NK-92 (cell line): ENCODE measurements around the gene KMO.

ENCODE experiments used
- DNase-seq: peaks from one replicate; lab custom pipeline; 2025; ENCODE audit not compliant: unreplicated experiment; lab: John Stamatoyannopoulos, UW

Gene KMO

DNA sequence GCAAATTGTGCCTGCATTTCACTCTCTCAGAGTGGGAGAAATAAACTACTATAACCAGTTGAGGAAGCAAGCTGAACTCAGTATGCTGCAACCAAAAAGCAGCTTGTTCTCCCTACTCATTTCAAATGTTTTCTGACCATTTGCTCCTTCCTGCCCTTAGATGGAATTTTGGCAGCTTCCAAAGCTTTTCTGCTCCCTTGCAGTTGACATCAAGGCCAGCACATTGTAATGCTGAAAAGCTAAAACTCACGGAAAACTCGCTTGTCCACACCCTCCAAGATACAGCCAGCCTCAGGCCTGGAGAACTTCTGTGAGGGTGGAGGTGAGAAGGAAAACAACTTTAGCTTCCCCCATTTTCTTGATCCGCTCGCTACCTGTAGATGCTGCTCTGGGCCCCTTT is 113.0 kb downstream of the KMO start:
- no peak for DNase-seq
